Urinary bladder (tissue), 4 donors: ENCODE measurements around the gene MAMDC4. TPM values are rescaled to one million over a fixed set of nuclear protein-coding genes. Genes with fewer than 3 reads are reported as not detected.
"Not testable (repeated sequence)": the region's sequence is repeated elsewhere in the genome, so short reads cannot be mapped to it uniquely, and the experiment has no call there.

Source experiments
- DNase-seq: peaks from one replicate; pipeline ENCODE4 v3.0.0-alpha.2; 2015; ENCODE audit errors: extremely low spot score
- H3K27ac ChIP-seq: one replicate; pipeline ENCODE4 v1.5.1; 2013; ENCODE audit warnings: low read depth, mild to moderate bottlenecking, moderate library complexity
- H3K36me3 ChIP-seq: one replicate; pipeline ENCODE4 v1.6.1; 2013; ENCODE audit warnings: mild to moderate bottlenecking, moderate library complexity; ENCODE audit not compliant: insufficient read depth
- H3K4me1 ChIP-seq: one replicate; pipeline ENCODE4 v1.6.1; 2013; ENCODE audit warnings: mild to moderate bottlenecking, moderate library complexity; ENCODE audit not compliant: insufficient read depth
- H3K4me3 ChIP-seq: one replicate; pipeline ENCODE4 v1.5.1; 2013; ENCODE audit warnings: low read depth, low read length
- WGBS: extraction: QIAGEN DNeasy Blood & Tissue Kit; methylation state at CpG from one replicate; pipeline ENCODE4 v1.1.7; 2013; 5-methylcytosine and 5-hydroxymethylcytosine counted together
- polyA plus RNA-seq: library from polyadenylated mRNA; stranded (reverse); fragments of 200-250 nt; gene quantifications from one replicate; pipeline ENCODE4 v1.2.3, GENCODE V29; 2013
- total RNA-seq: library from RNA; depleted of rRNA; stranded (reverse); fragments of >200 nt; gene quantifications from one replicate; pipeline ENCODE4 v1.2.3, GENCODE V29; 2014
- donor health status: healthy with polysubstance abuse.
- donor health status: healthy.

Gene MAMDC4
- total and polyA plus RNA-seq, 2 donors, result 3.0 to 3.8 TPM

DNA sequence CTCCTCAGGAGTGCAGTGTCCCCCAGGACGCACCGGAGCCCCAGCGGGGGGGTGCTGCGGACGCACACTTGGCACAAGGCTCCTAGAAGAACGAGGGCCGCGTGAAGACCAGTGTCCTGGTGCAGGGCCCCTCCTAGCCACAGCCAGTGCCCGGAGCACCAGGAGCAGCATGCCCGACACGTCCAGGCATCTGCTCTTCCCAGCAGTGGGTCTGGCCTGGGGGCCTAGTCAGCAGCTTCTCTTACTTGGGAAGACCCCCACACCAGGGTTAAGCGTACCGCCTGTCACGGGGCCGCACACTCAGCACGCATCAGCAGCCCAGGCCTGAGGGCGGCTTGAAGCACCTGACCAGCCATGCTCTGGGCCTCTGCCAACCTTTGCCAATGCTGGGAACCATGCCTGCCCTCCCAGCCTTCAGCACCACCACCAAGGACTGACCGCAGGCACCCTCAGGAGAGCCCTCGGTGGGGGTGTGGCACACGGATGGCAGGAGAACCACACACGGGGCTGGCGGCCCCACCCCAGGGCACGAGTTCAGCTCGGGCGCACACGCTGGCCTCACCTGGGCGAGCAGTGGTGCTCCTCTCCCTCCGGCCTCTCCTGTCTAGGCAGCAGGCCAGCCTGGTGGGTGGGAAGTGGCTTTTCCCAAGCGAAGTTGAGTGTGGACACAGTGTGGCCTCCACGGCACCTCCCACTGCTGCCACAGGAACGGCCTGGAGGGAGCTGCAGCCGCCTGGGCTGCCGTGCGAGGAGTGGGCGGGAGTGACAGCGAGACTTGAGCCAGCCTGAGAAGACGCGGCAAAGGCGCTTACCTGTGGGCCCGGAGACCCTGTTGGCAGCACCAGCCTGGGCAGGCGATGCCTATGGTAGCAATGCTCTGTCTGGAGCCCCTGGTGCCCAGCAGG lies 21.9 kb upstream of the MAMDC4 start:
- H3K36me3 ChIP-seq, result no peaks in the 10 kb centered on the region
- 93% methylated on average over 41 of the region's 41 CpGs for WGBS
- DNase-seq, result no peak

DNA sequence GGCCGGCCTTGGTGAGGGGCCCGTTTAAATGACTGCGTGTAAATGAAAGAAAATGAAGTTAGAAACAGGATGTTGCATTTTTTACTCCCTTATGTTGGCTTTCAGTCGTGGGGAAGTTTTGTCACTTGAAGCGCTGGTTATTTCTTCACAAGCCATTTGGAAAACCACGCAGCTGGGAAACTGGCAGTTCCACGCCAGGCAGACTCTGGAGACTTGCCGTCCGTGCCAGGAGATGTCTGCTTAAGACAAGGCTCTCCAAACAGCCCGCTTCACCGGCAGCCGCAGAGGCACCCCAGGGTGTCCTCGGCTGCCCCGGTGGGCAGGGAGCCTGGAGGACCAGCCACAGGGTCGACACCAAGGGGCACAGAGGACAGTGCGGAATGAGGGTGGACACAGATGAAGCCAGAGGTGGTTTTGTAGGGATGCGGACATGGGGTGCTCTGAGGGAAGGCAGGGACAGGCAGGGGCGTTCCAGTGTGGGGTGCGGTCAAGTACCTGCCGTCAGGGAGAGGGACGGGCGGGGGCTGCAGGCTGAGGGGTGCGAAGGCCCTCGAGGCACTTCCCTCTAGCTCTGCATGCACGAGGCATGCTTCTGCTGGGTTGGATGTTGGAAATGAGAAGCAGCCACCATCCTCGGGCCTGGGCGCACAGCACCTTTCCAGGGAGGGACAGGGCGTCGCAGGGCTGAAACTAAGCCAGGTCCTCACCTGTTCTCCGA lies 21.0 kb upstream of the MAMDC4 start:
- H3K4me1 ChIP-seq, result no peaks in the 10 kb centered on the region
- no peak overlapping the region for H3K4me3 ChIP-seq
- no peak for DNase-seq
- H3K27ac ChIP-seq, result no peak overlapping the region
- no peaks in the 10 kb centered on the region for H3K36me3 ChIP-seq
- WGBS, result 94% methylated on average over 30 of the region's 30 CpGs

More for the DNA sequence above, 21.9 kb upstream of the MAMDC4 start:
- no peak overlapping the region for H3K27ac ChIP-seq
- no peak overlapping the region for H3K4me3 ChIP-seq
- H3K4me1 ChIP-seq, result no peaks in the 10 kb centered on the region

DNA sequence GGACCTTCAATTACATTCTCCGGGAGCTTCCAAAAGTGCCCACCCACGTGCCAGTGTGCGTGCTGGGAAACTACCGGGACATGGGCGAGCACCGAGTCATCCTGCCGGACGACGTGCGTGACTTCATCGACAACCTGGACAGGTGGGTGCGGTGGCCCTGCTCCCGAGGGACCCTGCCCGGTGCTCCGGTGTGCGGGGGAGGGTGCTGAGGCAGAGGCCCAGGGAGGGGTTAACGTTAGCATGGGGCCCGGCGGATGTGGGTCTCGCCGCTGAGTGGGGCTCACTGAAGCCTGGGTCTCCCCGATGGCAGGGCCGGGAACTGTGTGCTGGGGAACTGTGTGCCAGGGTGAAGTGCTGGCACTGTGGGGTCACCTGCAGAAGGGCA lies 20.4 kb upstream of the MAMDC4 start:
- no peak overlapping the region for H3K27ac ChIP-seq
- 90% methylated on average over 23 of the region's 23 CpGs for WGBS
- H3K4me1 ChIP-seq, result no peaks in the 10 kb centered on the region
- no peak overlapping the region for H3K4me3 ChIP-seq
- H3K36me3 ChIP-seq, result no peaks in the 10 kb centered on the region
- no peak for DNase-seq

DNA sequence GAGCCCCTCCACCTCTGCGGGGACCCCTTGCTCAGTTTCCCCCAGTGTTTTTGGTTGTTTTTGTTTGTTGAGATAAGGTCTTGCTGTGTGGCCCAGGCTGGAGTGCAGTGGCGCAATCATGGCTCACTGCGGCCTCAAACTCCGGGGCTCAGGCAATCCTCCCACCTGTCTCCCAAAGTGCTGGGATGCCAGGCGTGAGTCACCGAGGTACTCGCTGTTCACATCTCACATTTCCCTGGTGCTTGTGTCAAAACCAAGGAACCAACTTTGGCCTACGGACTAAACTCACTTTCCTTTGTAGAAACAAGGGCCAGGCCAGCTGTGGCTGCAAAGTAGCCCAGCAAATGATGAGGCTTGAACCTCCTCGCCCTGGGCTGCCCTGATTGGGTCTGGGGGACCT lies 19.6 kb upstream of the MAMDC4 start:
- H3K36me3 ChIP-seq, result no peaks in the 10 kb centered on the region

DNA sequence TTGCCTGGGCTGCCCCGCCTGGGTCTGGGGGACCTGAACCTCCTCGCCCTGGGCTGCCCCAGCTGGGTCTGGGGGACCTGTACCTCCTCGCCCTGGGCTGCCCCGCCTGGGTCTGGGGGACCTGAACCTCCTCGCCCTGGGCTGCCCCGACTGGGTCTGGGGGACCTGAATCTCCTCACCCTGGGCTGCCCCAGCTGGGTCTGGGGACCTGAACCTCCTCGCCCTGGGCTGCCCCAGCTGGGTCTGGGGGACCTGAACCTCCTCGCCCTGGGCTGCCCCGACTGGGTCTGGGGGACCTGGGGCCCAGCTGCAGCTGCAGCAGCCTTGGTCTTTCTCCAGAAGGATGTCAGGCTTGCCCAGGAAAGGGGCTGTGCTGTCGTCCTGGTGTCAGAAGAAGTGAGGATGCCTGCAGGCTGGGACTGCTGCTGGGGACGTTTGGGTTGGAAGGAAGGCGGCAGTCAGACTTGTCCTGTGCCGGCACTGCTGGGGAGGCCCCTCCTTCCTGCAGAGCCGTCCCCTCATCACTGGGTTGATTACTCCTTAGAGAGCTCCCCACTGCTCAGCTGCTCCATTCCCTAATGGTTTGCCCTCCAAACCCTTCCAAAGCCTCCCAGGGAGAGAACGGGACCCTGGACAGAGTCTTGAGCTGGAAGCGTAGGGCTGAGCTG lies 18.6 kb upstream of the MAMDC4 start:
- H3K27ac ChIP-seq, result not testable (repeated sequence)

More for the DNA sequence above, 19.6 kb upstream of the MAMDC4 start:
- no peaks in the 10 kb centered on the region for H3K4me1 ChIP-seq
- WGBS, result 93% methylated on average over 9 of the region's 9 CpGs
- H3K27ac ChIP-seq, result no peak overlapping the region
- no peak overlapping the region for H3K4me3 ChIP-seq
- DNase-seq, result no peak

DNA sequence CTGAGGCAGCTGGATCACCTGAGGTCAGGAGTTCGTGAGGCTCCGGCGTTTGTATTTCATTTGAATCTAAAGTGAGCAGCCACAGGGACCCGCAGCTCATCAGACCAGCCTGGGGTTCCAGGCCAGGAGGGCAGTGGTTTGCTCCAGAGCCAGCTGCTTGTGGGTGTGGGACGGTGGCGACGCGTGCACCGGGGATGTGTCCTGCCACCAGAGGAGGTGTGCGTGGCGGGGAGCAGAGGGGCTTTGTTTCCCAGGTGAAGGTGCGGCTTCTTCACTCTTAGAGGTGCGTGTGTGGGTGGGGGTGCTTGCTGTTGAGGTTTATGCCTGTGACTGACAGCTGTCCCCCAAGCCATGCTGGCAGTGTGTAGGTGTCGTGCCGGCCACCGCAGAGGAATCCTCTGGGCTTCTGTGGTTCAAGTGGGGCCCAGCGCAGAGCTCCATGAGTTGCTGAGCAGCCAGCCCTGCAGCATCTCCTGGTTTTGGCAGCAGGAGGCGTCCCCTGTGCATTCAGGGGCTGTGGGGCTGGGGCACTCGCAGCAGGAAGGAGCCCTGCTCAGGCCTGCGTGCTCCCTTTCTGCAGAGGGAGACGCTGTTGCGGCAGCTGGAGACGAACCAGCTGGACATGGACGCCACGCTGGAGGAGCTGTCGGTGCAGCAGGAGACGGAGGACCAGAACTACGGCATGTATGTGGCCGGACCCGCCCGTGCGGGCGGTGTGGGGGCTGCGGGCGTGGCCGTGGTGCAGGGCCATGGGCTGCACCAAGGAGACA lies 16.8 kb upstream of the MAMDC4 start:
- Histone ChIP-seq H3K36me3 (no peaks in the 10 kb centered on the region), H3K4me3 (no peak overlapping the region), H3K4me1 (no peaks in the 10 kb centered on the region), H3K27ac (no peak overlapping the region)
- WGBS, result 88% methylated on average over 36 of the region's 36 CpGs
- no peak for DNase-seq

More for the DNA sequence above, 18.6 kb upstream of the MAMDC4 start:
- not testable (repeated sequence) for DNase-seq, H3K36me3 ChIP-seq, H3K4me3 ChIP-seq, H3K4me1 ChIP-seq
- 82% methylated on average over 16 of the region's 16 CpGs for WGBS

DNA sequence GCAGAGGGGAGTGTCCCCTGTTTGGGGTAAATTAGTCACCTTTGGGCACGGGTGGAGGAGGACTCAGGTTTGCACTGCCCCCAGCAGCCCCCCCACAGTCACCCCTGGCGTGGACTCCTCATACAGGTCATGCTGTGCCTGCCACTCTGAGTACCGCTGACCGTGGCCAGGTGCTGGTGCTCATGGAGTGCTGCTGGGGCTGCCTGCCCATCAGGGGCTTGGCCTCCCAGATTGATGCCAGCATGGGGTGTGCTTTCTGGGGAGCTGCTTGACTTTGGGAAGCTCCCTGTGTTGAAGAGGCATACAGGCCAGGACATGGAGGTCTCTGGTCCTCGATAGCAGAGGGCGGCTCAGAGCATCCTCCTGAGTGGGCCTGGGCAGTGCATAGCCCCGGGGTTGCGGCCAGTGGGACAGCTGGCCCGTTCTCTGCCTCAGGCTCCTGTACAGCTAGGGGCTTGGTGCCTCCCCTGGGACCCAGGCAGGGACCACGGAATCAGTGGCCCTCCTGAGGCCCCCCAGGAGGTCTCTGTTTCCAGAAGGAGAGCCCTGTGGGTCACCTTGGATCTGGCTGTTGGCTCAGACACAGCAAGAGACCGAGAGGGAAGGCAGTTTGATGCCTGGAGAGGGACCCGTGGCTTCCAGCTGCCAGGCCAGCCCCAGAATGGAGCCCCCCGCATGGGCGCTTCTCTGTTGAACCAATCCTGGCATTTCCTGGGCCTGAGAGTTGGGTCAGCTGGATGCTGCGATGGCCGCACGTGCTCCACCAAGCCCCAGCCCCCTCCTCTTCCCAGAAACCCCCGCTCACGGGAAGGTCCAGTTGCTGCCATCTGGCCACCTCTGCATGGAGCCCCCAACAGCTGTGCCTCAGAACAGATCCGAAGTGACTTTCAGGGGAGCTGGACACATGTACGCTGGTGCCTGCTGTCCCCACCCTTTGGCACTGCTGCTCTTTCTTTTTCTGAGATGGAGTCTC lies 15.9 kb upstream of the MAMDC4 start:
- whole genome bisulfite sequencing, result 89% methylated on average over 21 of the region's 21 CpGs
- no peaks in the 10 kb centered on the region for H3K4me1 ChIP-seq
- no peak overlapping the region for H3K27ac ChIP-seq
- H3K36me3 ChIP-seq, result no peaks in the 10 kb centered on the region
- no peak for DNase-seq
- H3K4me3 ChIP-seq, result no peak overlapping the region

DNA sequence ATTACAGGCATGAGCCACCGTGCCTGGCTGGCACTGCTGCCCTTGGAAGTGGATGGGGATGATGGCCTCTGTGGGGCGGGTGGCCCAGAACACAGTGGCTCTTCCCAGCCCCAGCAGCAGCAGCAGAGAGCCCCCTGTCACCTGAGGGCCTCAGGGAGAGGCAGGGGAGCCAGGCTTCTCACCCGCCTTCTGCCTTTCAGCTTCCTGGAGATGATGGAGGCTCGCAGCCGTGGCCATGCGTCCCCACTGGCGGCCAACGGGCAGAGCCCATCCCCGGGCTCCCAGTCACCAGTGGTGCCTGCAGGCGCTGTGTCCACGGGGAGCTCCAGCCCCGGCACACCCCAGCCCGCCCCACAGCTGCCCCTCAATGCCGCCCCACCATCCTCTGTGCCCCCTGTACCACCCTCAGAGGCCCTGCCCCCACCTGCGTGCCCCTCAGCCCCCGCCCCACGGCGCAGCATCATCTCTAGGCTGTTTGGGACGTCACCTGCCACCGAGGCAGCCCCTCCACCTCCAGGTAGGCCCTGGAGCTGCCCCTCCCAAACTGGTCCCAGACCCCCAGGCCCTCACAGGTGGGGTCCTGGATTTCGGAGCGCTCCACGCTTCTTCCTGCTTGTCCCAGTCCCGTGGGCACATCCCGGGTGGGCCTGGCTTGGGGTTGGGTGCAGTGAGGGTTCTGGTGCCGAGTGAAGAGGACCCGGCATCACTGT lies 14.8 kb upstream of the MAMDC4 start:
- H3K36me3 ChIP-seq, result no peaks in the 10 kb centered on the region
- no peak overlapping the region for H3K27ac ChIP-seq
- H3K4me1 ChIP-seq, result no peaks in the 10 kb centered on the region
- no peak for DNase-seq
- 90% methylated on average over 27 of the region's 27 CpGs for WGBS
- H3K4me3 ChIP-seq, result no peak overlapping the region

DNA sequence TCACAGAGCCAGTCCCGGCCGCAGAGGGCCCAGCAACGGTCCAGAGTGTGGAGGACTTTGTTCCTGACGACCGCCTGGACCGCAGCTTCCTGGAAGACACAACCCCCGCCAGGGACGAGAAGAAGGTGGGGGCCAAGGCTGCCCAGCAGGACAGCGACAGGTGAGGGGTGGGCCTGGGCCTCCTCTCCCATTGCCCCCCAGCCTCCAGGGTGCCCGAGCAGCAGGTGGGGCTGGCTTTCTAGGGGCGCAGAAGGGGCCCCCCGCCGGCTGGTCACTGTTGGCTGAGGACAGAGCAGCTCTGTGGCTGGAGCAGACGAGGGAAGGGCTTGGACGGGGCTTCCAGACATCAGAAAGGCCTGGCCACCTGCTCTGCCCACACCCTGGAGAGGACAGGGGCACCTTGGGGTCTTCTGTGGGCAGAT lies 14.3 kb upstream of the MAMDC4 start:
- H3K4me1 ChIP-seq, H3K27ac ChIP-seq, DNase-seq, H3K36me3 ChIP-seq, H3K4me3 ChIP-seq: not testable (repeated sequence)
- WGBS, result 89% methylated on average over 15 of the region's 15 CpGs

DNA sequence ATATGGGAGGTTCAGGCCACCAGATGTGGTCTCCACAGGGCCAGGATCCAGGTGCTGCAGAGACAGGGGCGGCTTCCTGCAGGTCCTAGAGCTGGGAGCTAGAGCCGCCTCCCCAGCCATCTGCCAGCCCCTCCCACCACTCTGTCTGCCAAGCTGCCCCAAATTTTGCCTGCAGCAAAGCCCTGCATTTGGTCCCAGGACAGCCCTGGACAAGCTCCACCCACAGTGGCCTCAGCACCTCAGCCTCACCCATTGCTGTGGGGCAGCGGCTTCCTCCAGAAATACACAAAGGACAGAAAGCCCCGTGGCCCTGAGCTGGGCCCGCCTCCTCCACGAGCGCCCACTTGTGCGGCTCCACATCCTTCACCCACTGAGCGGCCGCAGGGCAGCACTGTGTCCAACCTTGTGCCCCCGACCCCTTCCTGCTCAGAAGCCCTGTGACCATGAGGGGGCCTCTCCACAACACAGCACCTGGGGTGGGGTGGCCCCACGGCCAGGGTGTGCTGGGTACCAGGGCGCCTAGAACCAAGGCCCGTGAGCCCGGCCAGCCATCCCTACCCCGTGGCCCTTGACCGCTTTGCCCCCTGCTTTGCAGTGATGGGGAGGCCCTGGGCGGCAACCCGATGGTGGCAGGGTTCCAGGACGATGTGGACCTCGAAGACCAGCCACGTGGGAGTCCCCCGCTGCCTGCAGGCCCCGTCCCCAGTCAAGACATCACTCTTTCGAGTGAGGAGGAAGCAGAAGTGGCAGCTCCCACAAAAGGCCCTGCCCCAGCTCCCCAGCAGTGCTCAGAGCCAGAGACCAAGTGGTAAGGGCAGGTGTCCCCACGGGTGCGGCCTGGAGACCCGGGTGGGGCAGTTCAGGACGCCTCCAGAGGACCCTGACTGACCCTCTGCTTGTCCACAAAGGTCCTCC lies 13.6 kb upstream of the MAMDC4 start:
- Histone ChIP-seq H3K36me3 (no peaks in the 10 kb centered on the region), H3K4me3 (no peak overlapping the region), H3K4me1 (no peaks in the 10 kb centered on the region), H3K27ac (no peak overlapping the region)
- 86% methylated on average over 29 of the region's 29 CpGs for WGBS
- DNase-seq, result no peak
